ENCODE data around the gene ISG20L2.

ISG20L2 gene

GRCh38 chr1:156676820-156677615 lies 51.5 kb downstream of the ISG20L2 start, which contains the start of gene NES:
Gene NES, minus strand, starts transcription at chr1:156677407. Its CDS starts 143 bp downstream, at chr1:156677264.
- TF ChIP-seq CTCF (IDR thresholded peaks at IDR 0.05; ENCODE audit: extremely low read depth, insufficient read depth, missing control alignments): no peak
- in situ Hi-C loops (cut with MboI; ENCODE audit: low pct_unique_long_range_greater_than_20kb, low sequenced_read_pairs, unreplicated experiment): no loop called here
- no peak for DNase-seq (ENCODE audit: low spot score)

- in situ Hi-C loops (cut with MboI; ENCODE audit: low pct_unique_long_range_greater_than_20kb, low sequenced_read_pairs, unreplicated experiment): no loop called here
- TF ChIP-seq CTCF (IDR thresholded peaks at IDR 0.05; ENCODE audit: extremely low read depth, insufficient read depth, missing control alignments): no peak
- no peak for DNase-seq (ENCODE audit: low spot score)
Observed at GRCh38 chr1:156676114-156676819, 52.3 kb downstream of the ISG20L2 start.

DNA sequence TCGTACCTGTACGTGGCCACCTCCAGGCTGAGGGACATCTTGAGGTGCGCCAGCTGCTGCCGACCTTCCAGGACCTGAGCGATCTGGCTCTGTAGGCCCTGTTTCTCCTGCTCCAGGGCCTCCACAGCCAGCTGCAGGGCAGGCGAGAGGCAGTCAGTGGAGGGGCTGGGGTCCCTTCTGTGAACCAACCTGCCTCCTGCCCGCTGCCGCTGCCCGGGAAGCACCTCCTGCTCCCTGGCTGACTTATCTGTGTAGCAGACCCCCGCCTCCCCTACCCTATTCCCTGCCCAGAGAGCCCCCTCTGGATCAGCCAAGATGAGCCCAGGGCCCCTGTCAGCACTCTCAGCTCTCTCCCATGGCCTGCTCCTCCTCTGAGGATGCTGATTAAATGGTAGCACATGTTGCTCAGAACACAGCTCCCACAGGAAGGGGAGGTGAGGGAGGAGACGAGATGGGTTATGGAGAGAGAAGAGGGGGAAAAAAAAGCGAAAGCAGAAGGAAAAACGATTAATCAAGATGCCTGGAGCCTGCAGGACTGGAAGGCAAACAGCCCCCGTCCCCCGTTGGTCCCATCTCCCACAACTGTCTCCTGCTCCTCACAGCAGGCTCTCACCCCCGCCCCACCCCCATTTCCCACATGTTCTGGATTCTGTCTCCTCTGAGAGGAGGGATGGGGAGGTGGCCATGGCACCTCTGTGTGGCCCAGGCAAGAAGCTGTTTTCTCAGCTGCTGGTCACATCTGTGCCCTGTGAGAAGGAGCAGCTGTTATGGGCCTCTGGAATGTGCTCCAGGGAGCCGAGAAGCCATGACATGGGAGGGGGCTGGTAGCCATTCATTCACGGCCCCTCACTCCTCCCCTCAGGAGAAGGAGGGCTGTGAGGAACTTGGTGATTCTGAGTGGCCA lies 53.1 kb downstream of the ISG20L2 start:
- no peak for DNase-seq (ENCODE audit: low spot score)
- in situ Hi-C loops (cut with MboI; ENCODE audit: low pct_unique_long_range_greater_than_20kb, low sequenced_read_pairs, unreplicated experiment): no loop called here

GRCh38 chr1:156673387-156674121 lies 55.0 kb downstream of the ISG20L2 start:
- in situ Hi-C loops (cut with MboI; ENCODE audit: low pct_unique_long_range_greater_than_20kb, low sequenced_read_pairs, unreplicated experiment): no loop called here
- DNase-seq (ENCODE audit: low spot score): no peak
- TF ChIP-seq CTCF (IDR thresholded peaks at IDR 0.05; ENCODE audit: extremely low read depth, insufficient read depth, missing control alignments): no peak

More for the DNA sequence above, 53.1 kb downstream of the ISG20L2 start:
- TF ChIP-seq CTCF (IDR thresholded peaks at IDR 0.05; ENCODE audit: extremely low read depth, insufficient read depth, missing control alignments): no peak

Measured in GM13977 (cell line).